Caco-2 (cell line): ENCODE results near the gene PABPC1L. TPM values are rescaled to one million over a fixed set of nuclear protein-coding genes. Genes with fewer than 3 reads are reported as not detected.
A peak's percentile ranks its signal among the peaks of the same experiment; 100 is the strongest.

Source experiments
- BruUV-seq: library from RNA; stranded (reverse); fragments of 400-500 nt; replicated peaks from 2 replicates; lab custom pipeline; 2021; lab: Mats Ljungman, UMichigan
- CTCF ChIA-PET: fragments of 300-600 bp; sonication (Branson Sonifier 250); formaldehyde crosslinking; loops from one replicate; lab custom pipeline; 2022; ENCODE audit warnings: antibody characterized with exemption; lab: Charles Lee
- POLR2A ChIA-PET: fragments of 300-600 bp; sonication (Branson Sonifier 250); formaldehyde crosslinking; loops from one replicate; lab custom pipeline; 2022; ENCODE audit warnings: antibody characterized with exemption; lab: Charles Lee
- DNase-seq, 2 experiments: peaks; one replicate each; pipeline versions ENCODE4 v3.0.0 to v3.0.0-alpha.2; 2020 to 2022
- H3K27me3 ChIP-seq: replicated peaks from 2 replicates; pipeline ENCODE4 v1.6.0; 2011; ENCODE audit warnings: low read length; ENCODE audit not compliant: control insufficient read depth, insufficient read depth
- H3K36me3 ChIP-seq: 2 replicates; pipeline ENCODE4 v1.5.1; 2011; ENCODE audit warnings: low read length; ENCODE audit not compliant: control insufficient read depth, insufficient read depth
- H3K4me1 ChIP-seq: fragments of 250-450 bp; sonication (Bioruptor Pico); 2 replicates; pipeline ENCODE4 v1.5.1; 2020; ENCODE audit warnings: mild to moderate bottlenecking
- H3K4me3 ChIP-seq: 2 replicates; pipeline ENCODE4 v1.5.1; 2011; ENCODE audit warnings: low read depth, mild to moderate bottlenecking, control low read depth, low read length
- H3K9me3 ChIP-seq: fragments of 250-450 bp; sonication (Bioruptor Pico); 2 replicates; pipeline ENCODE4 v1.5.1; 2020; ENCODE audit warnings: mild to moderate bottlenecking, moderate library complexity
- H3K27ac Mint-ChIP-seq: one replicate; pipeline ENCODE4 v1.8.0; 2022; ENCODE audit warnings: mixed read lengths; ENCODE audit not compliant: unreplicated experiment
- H3K27me3 Mint-ChIP-seq: one replicate; pipeline ENCODE4 v1.8.0; 2022; ENCODE audit warnings: mixed read lengths; ENCODE audit not compliant: insufficient read depth, unreplicated experiment
- H3K36me3 Mint-ChIP-seq: one replicate; pipeline ENCODE4 v1.8.0; 2022; ENCODE audit warnings: mild to moderate bottlenecking, mixed read lengths; ENCODE audit not compliant: insufficient read depth, unreplicated experiment
- H3K4me1 Mint-ChIP-seq: one replicate; pipeline ENCODE4 v1.8.0; 2022; ENCODE audit warnings: low read depth, mixed read lengths; ENCODE audit not compliant: unreplicated experiment
- H3K4me3 Mint-ChIP-seq: one replicate; pipeline ENCODE4 v1.8.0; 2022; ENCODE audit warnings: mild to moderate bottlenecking, moderate library complexity, mixed read lengths; ENCODE audit not compliant: unreplicated experiment
- H3K9me3 Mint-ChIP-seq: one replicate; pipeline ENCODE4 v1.8.0; 2022; ENCODE audit warnings: mixed read lengths; ENCODE audit not compliant: unreplicated experiment
- intact Hi-C: fragments of 100-400 bp; cut with micrococcal nuclease; formaldehyde crosslinking; loops from one replicate; pipeline ENCODE4 v1.10.0; 2022; ENCODE audit not compliant: unreplicated experiment
- total RNA-seq: library from RNA; stranded (reverse); gene quantifications from 2 replicates; pipeline ENCODE4 v1.2.3, GENCODE V29; 2022
- TF ChIP-seq, protein P1 (sequence below), 2 experiments: fragments of 200-600 bp in 1 of 2; IDR thresholded peaks; 1 replicate in 1 of 2; 2 replicates in 1 of 2; pipeline versions ENCODE4 v1.5.1 to v1.8.0; 2011 to 2022; ENCODE audit warnings: antibody characterized with exemption in 1 of 2, control low read depth in 1 of 2, inconsistent platforms in 1 of 2, low read depth in 1 of 2, low read length in 1 of 2, mild to moderate bottlenecking in 1 of 2, moderate library complexity in 1 of 2; ENCODE audit not compliant: insufficient read depth in 1 of 2, severe bottlenecking in 1 of 2, unreplicated experiment in 1 of 2

Gene PABPC1L
- total RNA-seq, 1 experiment from 2014 or later, result 255 TPM

DNA sequence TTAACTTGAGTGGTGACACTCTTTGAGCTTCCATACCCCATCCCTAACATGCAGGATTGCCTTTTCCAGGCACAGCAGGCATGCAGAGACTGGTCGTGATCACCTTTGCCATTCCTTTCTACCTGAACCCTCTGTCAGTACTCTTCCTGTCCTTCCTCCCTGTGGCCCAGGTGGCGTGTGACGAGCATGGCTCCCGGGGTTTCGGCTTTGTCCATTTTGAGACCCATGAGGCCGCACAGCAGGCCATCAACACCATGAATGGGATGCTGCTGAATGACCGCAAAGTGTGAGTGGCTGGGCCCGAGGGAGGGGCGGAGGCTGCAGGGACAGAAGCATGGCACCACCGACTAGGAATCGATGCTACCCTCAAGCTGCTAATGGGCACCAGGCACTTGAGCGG, 6.7 kb downstream of the PABPC1L start:
- peaks cover 11% of the 10 kb centered on the region for H3K4me1 ChIP-seq
- no peaks in the 10 kb centered on the region for H3K27me3 ChIP-seq
- Mint-ChIP-seq H3K36me3 (peaks cover 95% of the 10 kb centered on the region), H3K4me1 (peaks cover 12% of the 10 kb centered on the region), H3K9me3 (no peaks in the 10 kb centered on the region), H3K4me3 (no peak overlapping the region), H3K27me3 (no peaks in the 10 kb centered on the region), H3K27ac (no peak overlapping the region)
- intact Hi-C loops, result no loop called here
- POLR2A ChIA-PET, result no interaction called here
- no peak overlapping the region for H3K4me3 ChIP-seq
- H3K36me3 ChIP-seq, result peaks cover 7% of the 10 kb centered on the region
- CTCF ChIA-PET, result interaction anchor here (0.7 kb wide), 1 partner anchor 143 kb away, joined by 4 read pairs; no protein-coding TSS in a partner anchor
- TF ChIP-seq, protein P1, sequence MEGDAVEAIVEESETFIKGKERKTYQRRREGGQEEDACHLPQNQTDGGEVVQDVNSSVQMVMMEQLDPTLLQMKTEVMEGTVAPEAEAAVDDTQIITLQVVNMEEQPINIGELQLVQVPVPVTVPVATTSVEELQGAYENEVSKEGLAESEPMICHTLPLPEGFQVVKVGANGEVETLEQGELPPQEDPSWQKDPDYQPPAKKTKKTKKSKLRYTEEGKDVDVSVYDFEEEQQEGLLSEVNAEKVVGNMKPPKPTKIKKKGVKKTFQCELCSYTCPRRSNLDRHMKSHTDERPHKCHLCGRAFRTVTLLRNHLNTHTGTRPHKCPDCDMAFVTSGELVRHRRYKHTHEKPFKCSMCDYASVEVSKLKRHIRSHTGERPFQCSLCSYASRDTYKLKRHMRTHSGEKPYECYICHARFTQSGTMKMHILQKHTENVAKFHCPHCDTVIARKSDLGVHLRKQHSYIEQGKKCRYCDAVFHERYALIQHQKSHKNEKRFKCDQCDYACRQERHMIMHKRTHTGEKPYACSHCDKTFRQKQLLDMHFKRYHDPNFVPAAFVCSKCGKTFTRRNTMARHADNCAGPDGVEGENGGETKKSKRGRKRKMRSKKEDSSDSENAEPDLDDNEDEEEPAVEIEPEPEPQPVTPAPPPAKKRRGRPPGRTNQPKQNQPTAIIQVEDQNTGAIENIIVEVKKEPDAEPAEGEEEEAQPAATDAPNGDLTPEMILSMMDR (IDR thresholded peaks at IDR 0.05; ENCODE audit: insufficient read depth in 1 of 2, low read depth in 1 of 2, low read length in 1 of 2, severe bottlenecking in 1 of 2, unreplicated experiment in 1 of 2), result no peak
- no peaks in the 10 kb centered on the region for H3K9me3 ChIP-seq
- no TSS peak for BruUV-seq
- DNase-seq, result peak in 1 of 2 experiments; percentile 37

DNA sequence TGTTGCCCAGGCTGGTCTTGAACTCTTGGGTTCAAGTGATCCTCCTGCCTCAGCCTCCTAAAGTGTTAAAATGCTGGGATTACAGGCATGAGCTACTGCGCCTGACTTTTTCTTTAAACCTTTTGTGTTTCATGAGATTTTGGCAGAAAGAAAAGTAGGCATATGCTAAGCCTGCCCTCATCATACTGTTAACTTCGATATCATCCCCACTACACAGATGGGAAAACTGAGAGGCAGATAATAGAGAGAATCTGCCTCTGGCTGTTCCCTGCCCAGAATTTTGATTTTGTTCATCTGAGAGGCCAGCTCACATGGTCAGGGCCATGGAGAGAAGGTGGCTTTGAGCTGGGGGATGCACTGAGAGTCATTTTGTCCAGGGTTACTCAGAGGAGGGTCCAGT, 7.5 kb downstream of the PABPC1L start:
- CTCF ChIA-PET, result interaction anchor here (0.7 kb wide), 1 partner anchor 142 kb away, joined by 4 read pairs; no protein-coding TSS in a partner anchor
- BruUV-seq, result no TSS peak
- TF ChIP-seq, protein P1 (IDR thresholded peaks at IDR 0.05; ENCODE audit: insufficient read depth in 1 of 2, low read depth in 1 of 2, low read length in 1 of 2, severe bottlenecking in 1 of 2, unreplicated experiment in 1 of 2), result no peak
- Histone ChIP-seq H3K36me3 (peaks cover 7% of the 10 kb centered on the region), H3K9me3 (no peaks in the 10 kb centered on the region), H3K27me3 (no peaks in the 10 kb centered on the region), H3K4me3 (no peak overlapping the region), H3K4me1 (peaks cover 3% of the 10 kb centered on the region)
- H3K4me3 Mint-ChIP-seq, result no peak overlapping the region
- POLR2A ChIA-PET, result no interaction called here
- H3K36me3 Mint-ChIP-seq, result peaks cover 95% of the 10 kb centered on the region
- no peaks in the 10 kb centered on the region for H3K27me3 Mint-ChIP-seq
- intact Hi-C loops, result no loop called here
- peaks cover 4% of the 10 kb centered on the region for H3K4me1 Mint-ChIP-seq
- no peaks in the 10 kb centered on the region for H3K9me3 Mint-ChIP-seq
- no peak overlapping the region for H3K27ac Mint-ChIP-seq
- peak in 1 of 2 experiments; percentile 16 for DNase-seq

DNA sequence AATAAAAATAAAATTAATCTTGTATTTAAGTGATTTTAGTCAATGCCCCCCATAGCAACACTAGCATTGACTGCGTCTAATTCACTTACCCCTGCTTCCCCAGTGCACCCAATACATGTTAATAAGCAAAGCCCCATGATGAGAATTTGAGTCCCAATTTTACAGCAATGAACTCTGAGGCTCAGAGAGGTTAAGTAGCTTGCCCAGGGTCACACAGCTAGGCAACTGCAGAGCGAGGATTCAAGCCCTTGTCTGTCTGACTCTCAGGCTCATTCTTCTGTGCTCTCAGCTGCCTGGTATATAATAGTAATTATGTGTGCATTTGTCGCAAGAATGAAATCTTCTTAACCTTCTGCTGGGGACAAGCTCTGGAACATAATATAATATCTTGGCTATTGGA, 8.5 kb downstream of the PABPC1L start:
- TF ChIP-seq, protein P1 (IDR thresholded peaks at IDR 0.05; ENCODE audit: insufficient read depth in 1 of 2, low read depth in 1 of 2, low read length in 1 of 2, severe bottlenecking in 1 of 2, unreplicated experiment in 1 of 2), result no peak
- DNase-seq, result no peak
- no peak overlapping the region for H3K4me3 Mint-ChIP-seq
- H3K36me3 ChIP-seq, result peaks cover 4% of the 10 kb centered on the region; the same call in 1 of the 2 replicates
- ChIA-PET CTCF (no interaction called here), POLR2A (interaction anchor here (0.5 kb wide), 1 partner anchor 52 kb away, joined by 3 read pairs; no protein-coding TSS in a partner anchor)
- BruUV-seq, result no TSS peak
- intact Hi-C loops, result no loop called here
- no peaks in the 10 kb centered on the region for H3K4me1 Mint-ChIP-seq
- no peak overlapping the region for H3K4me3 ChIP-seq
- H3K4me1 ChIP-seq, result no peaks in the 10 kb centered on the region
- no peaks in the 10 kb centered on the region for H3K9me3 ChIP-seq
- no peaks in the 10 kb centered on the region for H3K27me3 Mint-ChIP-seq
- H3K9me3 Mint-ChIP-seq, result no peaks in the 10 kb centered on the region
- H3K36me3 Mint-ChIP-seq, result peaks cover 95% of the 10 kb centered on the region
- H3K27me3 ChIP-seq, result no peaks in the 10 kb centered on the region
- no peak overlapping the region for H3K27ac Mint-ChIP-seq
